ENCODE results near the gene PMM1.
"Not testable (repeated sequence)": the region's sequence is repeated elsewhere in the genome, so short reads cannot be mapped to it uniquely, and the experiment has no call there.

Gene PMM1

DNA sequence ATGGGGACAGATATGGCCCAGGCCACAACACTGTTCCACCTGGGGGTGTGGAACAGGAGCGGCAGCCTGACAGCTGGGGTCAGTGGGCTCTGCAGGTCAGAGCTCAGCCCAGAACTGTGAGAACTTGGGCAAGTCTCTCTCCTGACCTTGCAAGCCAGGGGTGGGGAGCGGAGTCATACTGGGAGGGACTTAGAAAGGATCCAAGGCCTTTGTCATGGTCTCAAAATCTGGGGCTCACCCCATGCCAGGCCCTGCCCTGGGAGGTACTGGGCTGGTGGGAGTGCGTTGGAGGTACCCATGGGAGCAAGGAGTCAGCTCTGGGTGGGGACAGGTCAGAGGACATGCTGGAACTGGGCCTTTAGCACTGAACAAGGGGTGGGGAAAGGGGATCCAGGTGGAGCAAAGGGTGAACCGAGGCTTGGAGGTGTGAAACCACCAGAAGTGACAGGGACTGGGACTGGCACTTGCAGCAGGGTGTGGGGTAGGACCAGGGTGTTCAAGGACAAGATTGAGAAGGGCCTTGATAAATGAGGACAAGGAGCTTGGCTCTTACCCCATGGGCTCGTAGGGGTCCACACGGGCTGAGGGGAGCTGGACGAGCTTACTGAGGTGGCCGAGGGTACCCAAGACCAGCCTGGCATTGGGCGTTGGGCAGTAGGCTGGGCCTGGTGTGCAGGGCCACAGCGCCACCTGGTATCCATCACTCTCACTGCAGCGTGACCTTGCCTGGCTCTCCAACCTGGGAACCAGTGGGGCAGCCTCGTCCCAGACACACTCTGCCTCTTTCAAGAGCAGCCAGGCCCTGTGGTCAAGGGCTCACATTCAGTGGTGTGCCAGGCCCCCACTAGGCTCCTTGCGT, 7.4 kb upstream of the PMM1 start:
- peak; percentile 65 for DNase-seq

- DNase-seq = no peak
Measured at GRCh38 chr22:41595703-41596102, 6.1 kb upstream of the PMM1 start.

DNA sequence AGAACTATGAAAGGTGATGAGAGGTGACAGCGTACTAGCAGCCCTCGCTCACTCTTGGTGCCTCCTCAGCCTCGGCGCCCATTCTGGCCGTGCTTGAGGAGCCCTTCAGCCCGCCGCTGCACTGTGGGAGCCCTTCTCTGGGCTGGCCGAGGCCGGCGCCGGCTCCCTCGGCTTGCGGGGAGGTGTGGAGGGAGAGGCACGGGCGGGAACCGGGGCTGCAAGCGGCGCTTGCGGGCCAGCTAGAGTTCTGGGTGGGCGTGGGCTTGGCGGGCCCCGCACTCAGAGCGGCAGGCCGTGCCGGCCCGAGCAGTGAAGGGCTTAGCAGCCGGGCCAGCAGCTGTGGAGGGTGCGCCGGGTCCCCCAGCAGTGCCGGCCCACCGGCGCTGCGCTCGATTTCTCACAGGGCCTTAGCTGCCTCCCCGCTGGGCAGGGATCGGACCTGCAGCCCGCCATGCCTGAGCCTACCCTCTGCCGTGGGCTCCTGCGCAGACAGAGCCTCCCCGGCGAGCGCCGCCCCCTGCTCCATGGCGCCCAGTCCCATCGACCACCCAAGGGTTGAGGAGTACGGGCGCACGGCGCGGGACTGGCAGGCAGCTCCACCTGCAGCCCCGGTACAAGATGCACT, 3.8 kb upstream of the PMM1 start:
- not testable (repeated sequence) for DNase-seq

DNA sequence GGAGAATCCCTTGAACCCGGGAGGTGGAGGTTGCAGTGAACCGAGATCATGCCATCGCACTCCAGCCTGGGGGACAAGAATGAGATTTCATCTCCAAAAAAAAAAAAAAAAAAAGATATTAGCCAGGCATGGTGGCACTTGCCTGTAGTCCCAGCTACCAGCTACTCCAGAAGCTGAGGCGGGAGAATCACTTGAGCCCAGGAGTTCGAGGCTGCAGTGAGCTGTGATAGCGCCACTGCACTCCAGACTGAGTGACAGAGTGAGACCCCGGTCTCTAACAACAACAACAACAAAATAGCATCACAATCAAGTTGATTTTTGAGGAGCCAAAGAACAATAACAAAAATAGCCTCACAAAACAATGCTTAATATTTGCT, 2.3 kb downstream of the PMM1 start:
- no peak for DNase-seq

DNA sequence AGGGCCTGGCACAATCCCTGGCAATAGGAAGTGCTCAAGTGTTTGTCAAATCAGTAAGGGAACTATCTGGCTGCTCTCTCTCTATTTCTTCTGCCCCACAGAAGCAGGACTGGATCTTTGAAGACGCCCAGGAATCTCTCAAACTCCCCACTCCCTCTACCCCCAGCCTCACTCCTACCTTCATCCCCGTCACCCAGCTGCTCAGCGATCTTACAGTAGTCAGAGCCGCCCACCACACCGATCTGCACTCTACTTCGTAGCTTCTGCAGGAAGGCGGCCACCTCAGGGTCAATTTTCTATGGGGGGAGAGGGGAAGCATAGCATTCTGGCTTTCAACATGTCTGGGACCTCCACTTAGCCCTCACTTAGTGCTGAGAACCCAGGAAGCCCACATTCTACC, 3.7 kb downstream of the PMM1 start:
- DNase-seq = no peak

DNA sequence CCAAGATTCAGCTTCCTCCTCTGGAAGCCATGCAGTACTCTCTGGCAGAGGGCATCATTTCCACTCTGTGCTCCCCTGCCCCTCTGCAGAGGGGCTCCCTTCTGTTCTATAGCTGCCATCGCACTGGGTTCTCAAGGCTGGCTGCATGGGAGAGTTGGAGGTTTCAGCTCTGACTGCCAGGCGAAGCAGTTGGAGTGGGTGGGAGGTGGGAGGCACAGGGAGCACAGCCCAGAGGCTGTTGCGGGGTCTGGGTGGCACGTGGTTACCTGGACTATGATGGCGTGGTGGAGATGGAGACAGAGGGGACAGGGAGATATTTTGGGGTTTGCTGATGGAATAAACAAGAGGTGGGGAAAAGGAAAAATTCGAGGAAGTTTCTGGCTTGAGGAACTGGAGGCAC, 4.8 kb downstream of the PMM1 start:
- DNase-seq = no peak

DNA sequence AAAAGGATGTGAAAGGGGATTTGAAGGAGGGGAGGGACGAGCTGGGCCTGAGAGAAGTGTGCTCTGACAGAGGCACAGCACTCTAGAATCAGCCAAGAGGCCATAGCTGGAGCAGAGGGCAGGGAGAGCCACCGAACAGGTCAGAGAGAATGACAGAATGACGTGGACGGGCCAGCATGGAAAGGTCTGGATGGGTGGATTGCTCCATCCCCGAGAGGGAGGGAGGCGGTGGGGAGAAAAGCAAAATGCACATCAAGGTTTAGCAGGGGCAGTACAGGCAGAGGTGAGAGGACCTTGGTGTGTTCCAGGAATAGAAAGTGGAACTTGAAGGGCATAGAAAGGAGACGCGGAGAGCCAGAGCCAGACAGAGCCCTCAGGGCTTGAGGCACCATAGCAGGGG, 6.9 kb downstream of the PMM1 start:
- no peak for DNase-seq

DNA sequence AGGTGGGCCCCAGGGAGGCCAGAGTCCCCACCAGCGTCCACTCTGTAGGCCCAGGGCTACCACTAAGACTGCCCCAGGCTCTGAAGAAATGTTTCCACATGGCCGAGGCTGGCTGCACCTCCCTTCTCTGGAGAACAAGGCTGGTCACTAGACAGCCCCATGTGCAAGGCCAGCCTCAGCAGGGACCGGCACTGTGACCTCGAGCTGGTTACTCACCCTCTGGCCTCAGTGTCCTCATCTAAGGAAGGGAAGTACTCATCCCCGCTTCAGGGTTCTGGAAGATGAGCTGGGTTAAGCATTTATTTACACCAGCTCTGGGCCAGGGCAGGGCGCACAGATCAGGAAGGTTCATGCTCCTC, 9.7 kb downstream of the PMM1 start:
- no peak for DNase-seq

DNA sequence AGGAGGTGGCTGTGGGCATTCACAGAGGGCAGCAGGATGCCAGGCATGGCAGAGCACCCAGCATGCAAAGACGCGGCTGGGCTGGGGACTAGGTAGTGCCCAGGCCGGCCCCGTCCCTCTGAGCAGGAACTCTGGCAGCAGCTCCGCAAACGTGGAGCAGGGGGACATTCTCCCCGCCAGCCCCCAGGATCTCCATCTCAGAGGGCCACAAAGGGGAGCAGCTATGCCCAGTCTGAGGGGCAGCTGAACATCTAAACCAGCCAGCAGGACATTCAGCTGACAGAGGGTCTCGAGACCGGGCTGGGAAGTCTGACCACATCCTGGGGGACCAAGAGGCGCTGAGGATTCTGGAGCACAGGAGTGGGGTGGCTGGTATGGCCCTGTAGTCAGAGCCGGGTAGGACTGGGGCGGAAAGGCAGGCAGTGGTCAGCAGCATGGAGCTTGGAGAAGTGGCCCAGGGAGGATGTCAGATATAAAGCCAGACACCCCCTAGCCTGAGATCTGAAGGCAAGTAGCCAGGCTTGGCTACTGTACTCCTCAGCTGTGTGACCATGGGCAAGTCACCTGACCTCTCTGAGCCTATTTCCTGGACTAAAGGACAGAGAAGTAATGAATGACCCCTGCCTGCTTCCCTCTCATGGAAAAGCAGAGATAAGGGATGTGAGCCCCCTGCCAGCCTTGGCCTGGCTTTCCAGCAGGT, 10.2 kb downstream of the PMM1 start:
- DNase-seq = no peak

- DNase-seq = no peak
Measured at GRCh38 chr22:41578818-41579217, 10.8 kb downstream of the PMM1 start.

GRCh38 chr22:41578114-41578513, 11.5 kb downstream of the PMM1 start:
- no peak for DNase-seq

DNA sequence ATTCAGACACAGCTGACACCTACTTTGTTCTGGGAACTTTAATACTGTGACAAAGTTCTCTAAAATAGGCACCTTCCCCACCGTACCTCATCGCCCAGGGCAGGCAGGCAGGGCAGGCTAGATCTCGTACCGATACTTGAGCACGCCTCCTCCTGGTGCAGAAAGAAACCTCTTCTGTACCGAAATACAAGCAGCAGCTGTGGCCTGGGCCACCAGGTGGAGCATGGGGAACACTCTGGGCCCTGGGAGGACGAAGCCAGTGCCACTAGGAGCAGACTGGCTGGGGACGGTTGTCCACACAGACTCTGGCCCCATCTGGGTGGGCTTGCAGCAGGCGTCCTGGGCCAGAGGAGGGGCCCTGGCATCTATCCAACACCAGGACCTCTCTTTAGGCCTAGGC, 12.8 kb downstream of the PMM1 start:
- no peak for DNase-seq

- DNase-seq = no peak
Measured at GRCh38 chr22:41575533-41575932, 14.1 kb downstream of the PMM1 start.

DNA sequence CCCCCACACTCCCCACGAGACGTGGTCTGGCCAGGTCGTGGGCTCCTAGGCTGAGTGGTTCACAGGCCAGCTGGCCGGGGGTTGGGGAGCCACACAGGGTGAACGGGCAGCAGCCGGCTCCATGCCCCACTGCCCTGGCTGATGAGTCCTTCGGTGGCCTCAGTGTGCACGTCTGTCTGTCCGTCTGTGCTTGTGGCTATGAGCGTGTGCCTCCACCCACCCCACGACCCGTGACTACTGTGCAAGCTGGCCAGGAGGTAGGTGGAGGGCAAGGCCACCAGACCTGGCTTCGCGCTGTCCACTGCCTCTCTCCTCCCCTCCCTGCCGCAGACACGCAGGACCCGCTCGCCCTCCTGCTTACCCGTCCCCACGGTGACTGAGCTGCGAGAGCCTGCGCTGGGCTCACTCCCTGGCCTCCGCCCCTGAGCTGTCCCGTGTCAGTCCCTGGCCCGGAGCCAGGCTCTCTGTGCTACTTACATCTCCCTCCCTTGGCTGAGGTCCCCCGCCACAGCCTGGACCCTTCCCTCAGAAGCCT, 14.7 kb downstream of the PMM1 start:
- DNase-seq = no peak

GRCh38 chr22:41573677-41574076, 16.0 kb downstream of the PMM1 start:
- DNase-seq = no peak

DNA sequence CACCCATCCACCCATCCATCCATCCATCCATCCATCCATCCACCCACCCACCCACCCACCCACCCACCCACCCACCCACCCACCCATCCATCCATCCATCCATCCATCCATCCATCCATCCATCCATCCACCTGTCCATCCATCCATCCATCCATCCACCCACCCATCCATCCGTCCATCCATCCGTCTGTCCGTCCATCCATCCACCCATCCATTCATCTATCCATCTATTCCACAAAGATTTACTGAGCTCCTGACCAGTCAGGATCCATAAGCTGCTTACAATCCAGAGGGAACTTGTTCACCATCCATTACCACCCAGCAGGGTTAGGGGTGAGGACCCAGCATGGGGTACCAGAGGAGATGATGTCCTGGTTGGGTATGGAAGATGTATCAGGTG, 17.3 kb downstream of the PMM1 start:
- not testable (repeated sequence) for DNase-seq

- no peak for DNase-seq
Measured at GRCh38 chr22:41571786-41572185, 17.9 kb downstream of the PMM1 start.

- no peak for DNase-seq
Measured at GRCh38 chr22:41570221-41570620, 19.4 kb downstream of the PMM1 start.

DNA sequence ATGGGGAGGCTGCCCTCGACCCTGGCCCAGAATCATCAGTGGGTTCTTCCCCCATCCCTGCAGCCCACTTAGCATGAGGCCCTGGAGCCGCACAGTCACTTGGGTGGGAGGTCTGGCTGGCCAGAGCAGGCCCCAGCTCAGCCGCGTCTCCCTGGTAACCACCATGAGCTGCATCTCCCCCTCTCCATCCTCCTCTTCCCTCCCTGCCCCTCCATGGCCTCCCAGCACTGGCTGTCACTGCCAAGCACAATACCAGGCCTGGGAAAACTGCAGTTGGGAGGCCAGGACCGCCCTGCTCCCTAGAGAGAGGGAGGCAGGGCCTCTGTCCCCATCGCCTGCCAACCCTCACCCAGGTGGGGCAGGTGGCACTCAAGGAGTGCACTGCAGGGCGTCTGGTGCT, 20.8 kb downstream of the PMM1 start:
- DNase-seq = no peak

GRCh38 chr22:41567512-41567768, 22.2 kb downstream of the PMM1 start:
- DNase-seq = no peak

DNA sequence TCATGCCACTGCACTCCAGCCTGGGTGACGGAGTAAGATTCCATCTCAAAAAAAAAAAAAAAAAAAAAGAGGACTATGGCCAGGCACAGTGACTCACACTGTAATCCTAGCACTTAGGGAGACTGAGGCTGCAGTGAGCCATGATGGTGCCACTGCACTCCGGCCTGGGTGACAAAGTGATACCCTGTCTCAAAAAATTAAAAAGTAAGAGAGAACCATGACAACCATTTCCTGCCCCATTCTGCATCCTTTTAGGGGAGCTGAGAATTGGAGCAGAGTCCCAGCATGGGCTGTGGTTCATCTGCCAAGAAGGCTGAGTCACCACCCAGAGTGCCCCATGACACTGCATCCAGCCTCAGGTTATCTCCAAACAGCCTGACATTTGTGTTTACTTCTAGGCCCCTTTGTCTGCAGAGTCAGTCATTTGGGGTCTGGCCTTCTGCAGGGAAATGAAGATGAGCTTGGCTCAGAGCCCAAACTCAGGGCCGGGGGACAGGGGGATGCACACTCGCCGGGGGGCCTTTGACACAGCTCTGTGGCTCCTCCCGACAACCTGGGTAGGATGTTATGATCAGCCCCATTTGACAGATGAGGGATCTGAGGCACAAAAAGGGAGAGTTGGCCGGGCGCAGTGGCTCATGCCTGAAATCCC, 24.1 kb downstream of the PMM1 start:
- no peak for DNase-seq

DNA sequence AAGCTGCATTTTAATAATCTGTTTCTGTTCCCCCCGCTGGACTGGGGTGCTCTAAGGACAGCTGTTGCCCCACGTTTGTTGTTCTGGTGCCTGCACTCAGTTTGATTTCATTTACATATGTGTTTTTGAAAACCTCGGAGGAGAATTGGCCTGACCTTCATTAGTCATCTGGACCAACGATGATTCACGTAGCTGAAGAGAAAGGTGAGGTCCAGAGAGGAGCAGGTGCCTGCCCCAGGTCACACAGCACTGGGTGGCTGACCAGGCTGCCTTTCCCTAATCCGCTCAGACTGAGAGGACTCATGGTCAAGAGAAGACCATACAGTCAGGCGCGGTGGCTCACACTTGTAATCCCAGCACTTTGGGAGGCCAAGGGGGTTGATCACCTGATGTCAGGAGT, 25.1 kb downstream of the PMM1 start:
- DNase-seq = no peak

DNA sequence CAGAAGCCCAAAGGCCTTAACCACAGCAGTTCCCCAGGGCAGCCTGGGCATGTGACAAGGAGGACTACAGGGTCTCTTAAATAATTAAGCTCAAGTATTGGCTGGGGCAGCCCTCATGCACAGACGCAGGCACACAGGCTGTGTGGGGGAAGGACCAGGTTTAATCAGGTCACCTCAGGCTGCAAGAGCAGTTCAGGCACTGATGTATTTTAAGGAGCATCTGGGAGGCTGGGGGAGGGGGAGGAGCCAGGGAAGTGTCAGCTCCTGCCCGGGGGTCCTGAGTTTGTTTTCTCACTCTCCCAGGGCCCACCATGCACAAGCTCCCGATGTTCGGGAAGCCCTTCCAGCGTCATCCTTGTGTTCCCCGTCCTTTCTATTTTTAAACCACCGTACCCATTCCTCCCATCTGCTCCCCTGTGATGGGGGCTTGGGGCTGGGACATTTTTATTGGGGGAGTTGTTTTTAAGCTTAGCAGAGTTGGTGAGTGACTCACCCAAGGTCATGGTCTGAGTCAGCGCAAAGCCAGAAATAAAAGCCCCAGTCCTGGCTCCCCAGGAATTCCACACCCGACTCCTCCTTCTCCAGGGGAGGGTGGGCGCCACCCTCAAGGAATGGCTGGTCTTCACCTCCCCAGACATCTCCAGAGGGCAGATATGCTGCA, 26.5 kb downstream of the PMM1 start:
- DNase-seq = no peak
